GM23338 (cell line): ENCODE measurements around the gene STK32C.

ENCODE experiments used
- CREB1 ChIP-seq: fragments of 250-450 bp; sonication (Bioruptor Pico); IDR thresholded peaks from 2 replicates; pipeline ENCODE4 v1.5.0; 2020; ENCODE audit warnings: low read depth, mild to moderate bottlenecking, moderate library complexity
- EZH2 ChIP-seq: fragments of 200-600 bp; sonication (generic); IDR thresholded peaks from one replicate; pipeline ENCODE4 v1.8.0; 2017; ENCODE audit warnings: antibody characterized with exemption, mild to moderate bottlenecking, low read depth; ENCODE audit not compliant: unreplicated experiment
- EZH2phosphoT487 ChIP-seq: fragments of 200-600 bp; sonication (generic); IDR thresholded peaks from one replicate; pipeline ENCODE4 v1.8.1; 2018; ENCODE audit warnings: antibody characterized with exemption; ENCODE audit not compliant: unreplicated experiment
- JUNB ChIP-seq: IDR thresholded peaks from one replicate; pipeline ENCODE4 v1.6.1; 2016; ENCODE audit warnings: antibody characterized with exemption; ENCODE audit not compliant: unreplicated experiment
- NANOG ChIP-seq: IDR thresholded peaks from 2 replicates; pipeline ENCODE4 v1.6.1; 2016; ENCODE audit warnings: antibody characterized with exemption, borderline replicate concordance
- POLR2AphosphoS5 ChIP-seq: IDR thresholded peaks from 2 replicates; pipeline ENCODE4 v1.6.1; 2016; ENCODE audit warnings: antibody characterized with exemption, low read depth
- ZNF114 ChIP-seq: fragments of 250-450 bp; sonication (Bioruptor Pico); IDR thresholded peaks from 2 replicates; pipeline ENCODE4 v1.5.0; 2020; ENCODE audit warnings: mild to moderate bottlenecking, moderate library complexity
- TF ChIP-seq, protein P1 (sequence below), 2 experiments: fragments of 200-600 bp in 1 of 2; sonication (generic) in 1 of 2; conservative IDR thresholded peaks; 2 replicates each; pipeline versions ENCODE4 v1.5.1 to v1.6.1; 2016 to 2017; ENCODE audit warnings: antibody characterized with exemption in 2 of 2, low read depth in 2 of 2, mild to moderate bottlenecking in 2 of 2, moderate library complexity in 1 of 2
- TF ChIP-seq, protein P2 (sequence below): IDR thresholded peaks from one replicate; pipeline ENCODE4 v1.6.1; 2018; ENCODE audit warnings: antibody characterized with exemption; ENCODE audit not compliant: unreplicated experiment

DNA sequence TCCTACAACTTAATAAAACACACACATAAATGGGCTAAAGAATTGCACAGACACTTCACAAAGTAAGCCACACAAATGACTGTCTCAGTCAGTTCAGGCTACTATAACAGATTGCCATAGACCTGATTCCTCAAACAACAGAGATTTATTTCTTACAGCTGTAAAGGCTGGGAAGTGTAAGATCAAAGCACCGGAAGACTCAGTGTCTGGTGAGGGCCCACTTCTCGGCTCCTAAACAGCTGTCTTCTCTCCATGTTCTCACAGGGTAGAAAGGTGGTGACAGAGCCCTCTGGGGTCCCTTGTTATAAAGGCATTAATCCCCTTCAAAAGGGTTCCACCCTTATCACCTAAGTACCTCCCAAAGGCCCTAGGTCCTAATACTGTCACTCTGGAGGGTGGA lies 18.3 kb downstream of the STK32C start:
- TF ChIP-seq, protein P1, sequence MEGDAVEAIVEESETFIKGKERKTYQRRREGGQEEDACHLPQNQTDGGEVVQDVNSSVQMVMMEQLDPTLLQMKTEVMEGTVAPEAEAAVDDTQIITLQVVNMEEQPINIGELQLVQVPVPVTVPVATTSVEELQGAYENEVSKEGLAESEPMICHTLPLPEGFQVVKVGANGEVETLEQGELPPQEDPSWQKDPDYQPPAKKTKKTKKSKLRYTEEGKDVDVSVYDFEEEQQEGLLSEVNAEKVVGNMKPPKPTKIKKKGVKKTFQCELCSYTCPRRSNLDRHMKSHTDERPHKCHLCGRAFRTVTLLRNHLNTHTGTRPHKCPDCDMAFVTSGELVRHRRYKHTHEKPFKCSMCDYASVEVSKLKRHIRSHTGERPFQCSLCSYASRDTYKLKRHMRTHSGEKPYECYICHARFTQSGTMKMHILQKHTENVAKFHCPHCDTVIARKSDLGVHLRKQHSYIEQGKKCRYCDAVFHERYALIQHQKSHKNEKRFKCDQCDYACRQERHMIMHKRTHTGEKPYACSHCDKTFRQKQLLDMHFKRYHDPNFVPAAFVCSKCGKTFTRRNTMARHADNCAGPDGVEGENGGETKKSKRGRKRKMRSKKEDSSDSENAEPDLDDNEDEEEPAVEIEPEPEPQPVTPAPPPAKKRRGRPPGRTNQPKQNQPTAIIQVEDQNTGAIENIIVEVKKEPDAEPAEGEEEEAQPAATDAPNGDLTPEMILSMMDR (conservative IDR thresholded peaks at IDR 0.05; ENCODE audit: low read depth in 2 of 2) = no peak
- TF ChIP-seq, protein P2, sequence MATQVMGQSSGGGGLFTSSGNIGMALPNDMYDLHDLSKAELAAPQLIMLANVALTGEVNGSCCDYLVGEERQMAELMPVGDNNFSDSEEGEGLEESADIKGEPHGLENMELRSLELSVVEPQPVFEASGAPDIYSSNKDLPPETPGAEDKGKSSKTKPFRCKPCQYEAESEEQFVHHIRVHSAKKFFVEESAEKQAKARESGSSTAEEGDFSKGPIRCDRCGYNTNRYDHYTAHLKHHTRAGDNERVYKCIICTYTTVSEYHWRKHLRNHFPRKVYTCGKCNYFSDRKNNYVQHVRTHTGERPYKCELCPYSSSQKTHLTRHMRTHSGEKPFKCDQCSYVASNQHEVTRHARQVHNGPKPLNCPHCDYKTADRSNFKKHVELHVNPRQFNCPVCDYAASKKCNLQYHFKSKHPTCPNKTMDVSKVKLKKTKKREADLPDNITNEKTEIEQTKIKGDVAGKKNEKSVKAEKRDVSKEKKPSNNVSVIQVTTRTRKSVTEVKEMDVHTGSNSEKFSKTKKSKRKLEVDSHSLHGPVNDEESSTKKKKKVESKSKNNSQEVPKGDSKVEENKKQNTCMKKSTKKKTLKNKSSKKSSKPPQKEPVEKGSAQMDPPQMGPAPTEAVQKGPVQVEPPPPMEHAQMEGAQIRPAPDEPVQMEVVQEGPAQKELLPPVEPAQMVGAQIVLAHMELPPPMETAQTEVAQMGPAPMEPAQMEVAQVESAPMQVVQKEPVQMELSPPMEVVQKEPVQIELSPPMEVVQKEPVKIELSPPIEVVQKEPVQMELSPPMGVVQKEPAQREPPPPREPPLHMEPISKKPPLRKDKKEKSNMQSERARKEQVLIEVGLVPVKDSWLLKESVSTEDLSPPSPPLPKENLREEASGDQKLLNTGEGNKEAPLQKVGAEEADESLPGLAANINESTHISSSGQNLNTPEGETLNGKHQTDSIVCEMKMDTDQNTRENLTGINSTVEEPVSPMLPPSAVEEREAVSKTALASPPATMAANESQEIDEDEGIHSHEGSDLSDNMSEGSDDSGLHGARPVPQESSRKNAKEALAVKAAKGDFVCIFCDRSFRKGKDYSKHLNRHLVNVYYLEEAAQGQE = no peak
- TF ChIP-seq EZH2phosphoT487 (no peak), EZH2 (no peak), ZNF114 (CRISPR knock-in tag) (no peak), CREB1 (CRISPR knock-in tag) (no peak), NANOG (no peak), POLR2AphosphoS5 (no peak), JUNB (no peak)
